CD4-positive, alpha-beta T cell treated with Interleukin-4 for 4 hours (primary cell): ENCODE results near the gene RDH16.
A peak's percentile ranks its signal among the peaks of the same experiment; 100 is the strongest.
"Not testable (repeated sequence)": the region's sequence is repeated elsewhere in the genome, so short reads cannot be mapped to it uniquely, and the experiment has no call there.

Source experiments
- DNase-seq: peaks from one replicate; pipeline ENCODE4 v3.0.0-alpha.2; 2020

Gene RDH16

GRCh38 chr12:56988207-56988739 is 30.9 kb upstream of the RDH16 start:
- no peak for DNase-seq

- DNase-seq, result peak; percentile 62
Measured at GRCh38 chr12:56987551-56988053, 30.2 kb upstream of the RDH16 start.

- no peak for DNase-seq
Measured at GRCh38 chr12:56987011-56987410, 29.6 kb upstream of the RDH16 start.

DNA sequence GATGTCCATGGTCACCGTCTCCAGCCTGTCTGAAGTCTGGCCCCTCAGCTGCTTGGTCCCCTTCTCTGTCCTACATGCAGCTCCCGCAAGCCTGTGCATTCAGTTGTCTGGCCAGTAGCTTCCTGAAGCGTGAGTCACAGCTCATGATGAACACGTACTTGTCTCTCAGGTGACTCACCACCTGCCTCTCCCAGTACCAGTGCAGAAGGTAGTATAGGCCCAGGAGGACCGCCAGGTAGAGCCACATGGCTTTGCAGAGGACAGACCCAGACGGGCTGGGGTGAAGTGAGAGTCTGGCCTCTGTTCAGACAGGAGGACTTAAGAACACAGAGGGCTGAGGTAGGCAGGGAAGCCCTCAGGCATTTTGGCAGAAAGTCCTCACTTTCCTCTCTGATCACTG is 28.3 kb upstream of the RDH16 start:
- DNase-seq, result not testable (repeated sequence)

- DNase-seq, result no peak
Measured at GRCh38 chr12:56983386-56983785, 26.0 kb upstream of the RDH16 start.

- DNase-seq, result not testable (repeated sequence)
Measured at GRCh38 chr12:56982578-56983236, 25.3 kb upstream of the RDH16 start.

- no peak for DNase-seq
Measured at GRCh38 chr12:56980941-56981530, 23.6 kb upstream of the RDH16 start.

DNA sequence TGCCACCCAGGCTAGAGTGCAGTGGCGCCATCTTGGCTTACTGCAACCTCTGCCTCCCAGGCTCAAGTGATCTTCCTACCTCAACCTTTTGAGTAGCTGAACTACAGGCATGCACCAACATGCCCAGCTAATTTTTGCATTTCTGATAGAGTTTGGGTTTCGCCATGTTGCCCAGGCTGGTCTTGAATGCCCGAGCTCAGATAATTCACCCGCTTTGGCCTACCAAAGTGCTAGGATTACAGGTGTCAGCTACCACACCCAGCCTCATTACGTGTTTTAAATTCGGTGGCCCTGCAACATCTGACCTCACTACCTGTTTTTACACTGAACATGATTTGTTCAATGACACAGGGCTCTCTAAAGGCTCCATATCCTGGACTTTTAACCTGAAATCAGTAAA is 22.9 kb upstream of the RDH16 start:
- no peak for DNase-seq

DNA sequence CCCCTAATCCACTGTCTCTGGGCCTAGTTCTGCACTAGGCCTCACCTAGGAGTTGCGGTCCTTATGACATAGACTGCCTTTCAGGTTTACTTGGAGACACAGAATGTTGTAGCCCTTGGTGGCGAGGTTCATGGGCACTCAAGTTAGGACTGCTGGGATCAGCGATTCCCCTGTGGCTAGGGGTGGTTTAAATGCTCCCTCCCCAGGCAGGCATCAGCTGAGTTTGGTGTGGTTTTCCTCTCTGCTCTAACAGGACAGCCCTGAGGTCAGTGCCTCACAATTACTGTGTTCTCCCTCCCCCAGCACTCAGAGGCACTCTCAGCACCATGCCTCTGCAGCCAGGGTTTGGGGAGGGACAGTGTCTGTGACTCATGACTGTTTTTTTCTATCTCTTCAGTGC is 22.2 kb upstream of the RDH16 start:
- DNase-seq, result no peak

DNA sequence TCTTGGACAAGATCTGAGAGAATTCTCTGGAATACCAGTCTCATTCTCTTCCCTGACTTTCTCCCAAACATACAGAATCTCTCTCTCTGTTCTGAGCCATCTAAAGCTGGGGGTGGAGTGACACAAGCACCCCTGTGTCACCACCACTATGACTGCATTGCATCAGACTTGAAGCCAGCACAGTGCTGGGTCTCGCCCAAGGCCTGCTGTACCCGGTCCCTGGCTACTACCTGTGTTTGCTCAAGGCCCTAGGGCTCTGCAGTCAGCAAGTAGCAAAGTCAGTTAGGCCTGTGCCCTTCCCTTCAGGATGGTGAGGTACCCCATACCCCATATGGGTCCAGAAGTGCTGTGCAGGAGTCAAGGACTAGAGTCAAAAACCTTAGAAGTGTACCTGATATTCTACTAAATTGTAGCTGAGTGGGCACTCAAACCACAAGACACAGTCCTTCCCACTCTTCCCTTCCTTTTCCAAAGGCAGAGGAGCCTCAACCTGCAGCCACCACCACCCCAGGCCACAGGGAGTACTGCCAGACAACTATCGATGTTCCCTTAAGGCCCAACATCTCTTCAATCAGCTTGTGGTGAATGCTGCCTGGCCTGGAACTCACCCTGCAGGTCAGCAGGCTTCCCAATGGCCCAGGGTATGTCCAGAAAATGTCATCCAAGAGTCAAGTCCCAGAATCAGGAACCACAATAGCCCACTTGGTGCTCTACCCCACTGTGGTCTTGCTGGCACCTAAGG is 21.2 kb upstream of the RDH16 start:
- no peak for DNase-seq

- DNase-seq, result not testable (repeated sequence)
Measured at GRCh38 chr12:56977361-56977760, 20.0 kb upstream of the RDH16 start.

DNA sequence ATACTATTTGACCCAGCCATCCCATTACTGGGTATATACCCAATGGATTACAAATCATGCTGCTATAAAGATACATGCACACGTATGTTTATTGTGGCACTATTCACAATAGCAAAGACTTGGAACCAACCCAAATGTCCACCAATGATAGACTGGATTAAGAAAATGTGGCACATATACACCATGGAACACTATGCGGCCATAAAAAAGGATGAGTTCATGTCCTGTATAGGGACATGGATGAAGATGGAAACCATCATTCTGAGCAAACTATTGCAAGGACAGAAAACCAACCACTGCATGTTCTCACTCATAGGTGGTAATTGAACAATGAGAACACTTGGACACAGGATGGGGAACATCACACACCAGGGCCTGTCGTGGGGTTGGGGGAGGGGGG is 16.8 kb upstream of the RDH16 start:
- not testable (repeated sequence) for DNase-seq

DNA sequence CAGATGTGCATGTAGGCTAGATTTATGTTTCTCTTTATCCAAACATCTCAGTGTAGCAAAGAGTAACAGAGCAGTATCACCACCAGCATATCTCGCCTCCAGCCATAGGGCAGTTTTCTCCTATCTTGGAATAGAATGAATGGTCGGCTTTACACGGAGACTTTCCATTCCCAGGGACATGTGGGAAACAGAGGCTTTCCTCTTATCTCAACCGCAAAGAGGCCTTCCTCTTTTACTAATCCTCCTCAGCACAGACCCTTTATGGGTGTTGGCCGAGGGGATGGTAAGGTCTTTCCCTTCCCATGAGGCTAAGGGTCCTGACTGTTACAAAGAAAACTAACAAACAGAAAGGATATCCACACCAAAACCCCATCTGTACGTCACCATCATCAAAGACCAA is 11.5 kb upstream of the RDH16 start:
- not testable (repeated sequence) for DNase-seq

- not testable (repeated sequence) for DNase-seq
Measured at GRCh38 chr12:56965997-56966642, 8.7 kb upstream of the RDH16 start.

DNA sequence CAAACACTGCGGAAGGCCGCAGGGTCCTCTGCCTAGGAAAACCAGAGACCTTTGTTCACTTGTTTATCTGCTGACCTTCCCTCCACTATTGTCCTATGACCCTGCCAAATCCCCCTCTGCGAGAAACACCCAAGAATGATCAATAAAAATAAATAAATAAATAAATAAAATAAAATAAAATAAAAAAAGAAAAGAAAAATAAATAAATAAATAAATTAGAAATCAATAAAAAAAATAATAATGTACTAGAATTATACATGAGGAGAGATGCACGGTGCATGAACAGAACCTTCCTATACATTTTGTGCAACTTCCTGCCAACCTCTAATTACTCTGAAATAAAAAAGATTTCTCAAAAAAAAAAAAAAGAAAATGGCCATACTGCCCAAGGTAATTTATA is 7.7 kb upstream of the RDH16 start:
- not testable (repeated sequence) for DNase-seq

DNA sequence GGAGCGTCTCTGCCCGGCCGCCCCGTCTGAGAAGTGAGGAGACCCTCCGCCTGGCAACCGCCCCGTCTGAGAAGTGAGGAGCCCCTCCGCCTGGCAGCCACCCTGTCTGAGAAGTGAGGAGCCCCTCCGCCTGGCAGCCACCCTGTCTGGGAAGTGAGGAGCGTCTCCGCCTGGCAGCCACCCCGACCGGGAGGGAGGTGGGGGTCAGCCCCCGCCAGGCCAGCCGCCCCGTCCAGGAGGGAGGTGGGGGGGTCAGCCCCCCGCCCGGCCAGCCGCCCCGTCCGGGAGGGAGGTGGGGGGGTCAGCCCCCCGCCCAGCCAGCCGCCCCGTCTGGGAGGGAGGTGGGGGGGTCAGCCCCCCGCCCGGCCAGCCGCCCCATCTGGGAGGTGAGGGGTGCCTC is 6.1 kb upstream of the RDH16 start:
- not testable (repeated sequence) for DNase-seq

DNA sequence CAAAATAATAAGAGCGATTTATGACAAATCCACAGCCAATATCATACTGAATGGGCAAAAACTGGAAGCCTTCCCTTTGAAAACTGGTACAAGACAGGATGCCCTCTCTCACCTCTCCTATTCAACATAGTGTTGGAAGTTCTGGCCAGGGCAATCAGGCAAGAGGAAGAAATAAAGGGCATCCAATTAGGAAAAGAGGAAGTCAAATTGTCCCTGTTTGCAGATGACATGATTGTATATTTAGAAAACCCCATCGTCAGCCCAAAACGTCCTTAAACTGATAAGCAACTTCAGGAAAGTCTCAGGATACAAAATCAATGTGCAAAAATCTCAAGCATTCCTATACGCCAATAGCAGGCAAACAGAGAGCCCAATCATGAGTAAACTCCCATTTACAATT is 4.8 kb upstream of the RDH16 start:
- not testable (repeated sequence) for DNase-seq

DNA sequence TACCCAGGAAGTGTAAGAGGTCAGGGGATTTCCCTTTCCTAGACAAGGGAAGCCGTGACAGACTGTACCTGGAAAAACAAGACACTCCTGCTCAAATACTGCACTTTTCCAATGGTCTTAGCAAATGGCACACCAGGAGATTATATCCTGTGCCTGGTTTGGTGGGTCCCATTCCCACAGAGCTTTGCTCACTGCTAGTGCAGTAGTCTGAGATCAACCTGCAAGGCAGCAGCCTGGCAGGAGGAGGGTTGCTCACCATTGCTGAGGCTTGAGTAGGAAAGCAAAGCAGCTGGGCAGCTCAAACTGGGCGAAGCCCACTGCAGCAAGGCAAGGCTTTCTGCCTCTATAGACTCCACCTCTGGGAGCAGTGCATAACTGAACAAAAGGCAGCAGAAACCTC is 1.0 kb upstream of the RDH16 start:
- DNase-seq, result no peak

- no peak for DNase-seq
Measured at GRCh38 chr12:56955631-56956256, 1.7 kb downstream of the RDH16 start.

DNA sequence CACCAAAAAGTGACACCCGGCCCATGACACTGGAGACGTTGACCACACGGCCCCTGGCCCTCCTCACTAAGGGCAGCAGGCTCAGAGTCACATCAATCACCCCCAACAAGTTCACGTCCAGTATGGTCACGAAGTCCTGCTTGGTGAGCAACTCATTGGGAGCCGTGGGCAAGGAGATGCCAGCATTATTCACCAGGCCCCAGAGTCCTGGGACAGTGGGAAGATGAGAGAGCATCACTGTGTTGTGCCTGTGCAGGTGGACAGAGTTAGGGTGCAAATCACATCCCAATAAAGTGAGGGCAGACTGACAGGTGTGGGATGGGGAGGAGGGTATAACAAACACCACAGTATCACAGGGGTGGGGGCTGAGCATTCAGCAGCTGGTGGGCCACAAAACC is 2.5 kb downstream of the RDH16 start:
- DNase-seq, result no peak

- no peak for DNase-seq
Measured at GRCh38 chr12:56954057-56954957, 3.1 kb downstream of the RDH16 start.

- no peak for DNase-seq
Measured at GRCh38 chr12:56953314-56953713, 4.1 kb downstream of the RDH16 start.
